K562 (cell line): ENCODE data around the gene TP53I3. TPM values are rescaled to one million over a fixed set of nuclear protein-coding genes. Genes with fewer than 3 reads are reported as not detected.

ENCODE experiments used
- ATAC-seq: fragments of 200-7000 bp; cut with Tn5 transposase; 3 replicates; pipeline ENCODE4 v1.9.1; 2020; ENCODE audit warnings: moderate library complexity
- BruUV-seq: library from RNA; stranded (reverse); fragments of 400-500 nt; replicated peaks from 2 replicates; lab custom pipeline; 2021; lab: Mats Ljungman, UMichigan
- CTCF ChIA-PET: fragments of 300-600 bp; formaldehyde crosslinking; extraction: SDS; loops from one replicate; lab custom pipeline; 2021; ENCODE audit warnings: low intra/inter-chr PET ratio; lab: Yijun Ruan, JAX
- POLR2A ChIA-PET: fragments of 300-600, 350-650 bp; sonication (Branson Sonifier 250); formaldehyde crosslinking; extraction: SDS; loops from one replicate; lab custom pipeline; 2021; ENCODE audit warnings: antibody characterized with exemption, inconsistent platforms; lab: Yijun Ruan, JAX
- DNase-seq, 4 experiments: peaks; one replicate each; pipeline versions ENCODE4 v3.0.0 to v3.0.0-alpha.2; 2011 to 2018; ENCODE audit warnings: low spot score in 3 of 4, mixed read lengths in 3 of 4; ENCODE audit errors: extremely low read depth in 1 of 4
- FAIRE-seq: peaks from 2 replicates; lab custom pipeline; 2011; peaks lifted over from hg19 to GRCh38; lab: Jason Lieb, UNC
- H2AFZ ChIP-seq: 2 replicates; pipeline ENCODE4 v1.6.0; 2011; ENCODE audit warnings: low read depth, low read length, control low read depth, inconsistent platforms
- H3K27ac ChIP-seq: fragments of 200-600 bp; 3 replicates; pipeline ENCODE4 v1.8.0; 2011; ENCODE audit warnings: low read depth, mild to moderate bottlenecking, control low read depth, inconsistent platforms, low read length, moderate library complexity, mixed read lengths; ENCODE audit errors: extremely low read depth
- H3K27me3 ChIP-seq, 2 experiments: fragments of 300-600 bp in 1 of 2; 2 replicates in 1 of 2; 3 replicates in 1 of 2; pipeline versions ENCODE4 v1.6.0 to v1.8.0; 2011; ENCODE audit warnings: inconsistent platforms in 2 of 2, low read length in 2 of 2, mild to moderate bottlenecking in 1 of 2, mixed read lengths in 1 of 2, moderate library complexity in 1 of 2; ENCODE audit not compliant: control insufficient read depth in 2 of 2, insufficient read depth in 2 of 2
- H3K36me3 ChIP-seq: fragments of 300-600 bp; 3 replicates; pipeline ENCODE4 v1.8.0; 2011; ENCODE audit warnings: mild to moderate bottlenecking, low read length, inconsistent platforms; ENCODE audit not compliant: control insufficient read depth, insufficient read depth
- H3K4me1 ChIP-seq, 2 experiments: fragments of 200-600 bp in 1 of 2; replicated peaks in 1 of 2; 2 replicates in 1 of 2; 3 replicates in 1 of 2; pipeline versions ENCODE4 v1.5.1 to v1.8.0; 2011; ENCODE audit warnings: inconsistent platforms in 2 of 2, low read length in 2 of 2, mild to moderate bottlenecking in 1 of 2, mixed read lengths in 1 of 2, moderate library complexity in 1 of 2; ENCODE audit not compliant: control insufficient read depth in 2 of 2, insufficient read depth in 2 of 2
- H3K4me2 ChIP-seq: 2 replicates; pipeline ENCODE4 v1.6.1; 2011; ENCODE audit warnings: low read length, control low read depth, inconsistent platforms, mixed read lengths; ENCODE audit not compliant: insufficient read depth
- H3K4me3 ChIP-seq: fragments of 200-600 bp; sonication (generic), shearing (Covaris generic); 2 replicates; pipeline ENCODE4 v1.5.1; 2016; ENCODE audit warnings: control low read depth, inconsistent platforms
- H3K79me2 ChIP-seq: fragments of 200-600 bp; 3 replicates; pipeline ENCODE4 v1.8.0; 2011; ENCODE audit warnings: low read length, inconsistent platforms; ENCODE audit not compliant: control insufficient read depth, insufficient read depth
- H3K9ac ChIP-seq, 2 experiments: 2 replicates each; pipeline versions ENCODE4 v1.6.0 to v1.6.1; 2011; ENCODE audit warnings: low read depth in 2 of 2, low read length in 2 of 2, control low read depth in 1 of 2, inconsistent platforms in 1 of 2, mild to moderate bottlenecking in 1 of 2, mixed read lengths in 1 of 2; ENCODE audit not compliant: insufficient read depth in 1 of 2
- H3K9me1 ChIP-seq: one replicate; pipeline ENCODE4 v1.6.0; 2011; ENCODE audit warnings: inconsistent platforms, mild to moderate bottlenecking, low read length, moderate library complexity; ENCODE audit not compliant: control insufficient read depth, insufficient read depth
- H3K9me3 ChIP-seq: replicated peaks from 2 replicates; pipeline ENCODE4 v1.5.1; 2011; ENCODE audit warnings: low read depth, low read length, inconsistent platforms; ENCODE audit not compliant: control insufficient read depth, insufficient read depth
- H4K20me1 ChIP-seq: replicated peaks from 2 replicates; pipeline ENCODE4 v1.6.1; 2011; ENCODE audit warnings: low read length, inconsistent platforms, mixed read lengths; ENCODE audit not compliant: control insufficient read depth, insufficient read depth
- ELF2 ChIP-seq: fragments of 250-450 bp; sonication (Bioruptor Pico); IDR thresholded peaks from 2 replicates; pipeline ENCODE4 v1.5.0; 2021; ENCODE audit warnings: mild to moderate bottlenecking
- HINFP ChIP-seq: fragments of 450-650 bp; conservative IDR thresholded peaks from 2 replicates; pipeline ENCODE4 v1.6.1; 2016; ENCODE audit warnings: missing genetic modification characterization, low read depth, mild to moderate bottlenecking, control low read depth, missing compliant biosample characterization
- MLLT1 ChIP-seq, 2 experiments: fragments of 450-650 bp; IDR thresholded peaks; 2 replicates each; pipeline ENCODE4 v1.6.1; 2016
- MYNN ChIP-seq, 2 experiments: sonication (generic); formaldehyde crosslinking in 1 of 2; IDR thresholded peaks; 2 replicates each; pipeline versions ENCODE4 v1.5.0 to v1.6.1; 2016 to 2020; ENCODE audit warnings: antibody characterized with exemption in 1 of 2, missing genetic modification reagents in 1 of 2
- NCOA1 ChIP-seq: fragments of 450-650 bp; IDR thresholded peaks from 2 replicates; pipeline ENCODE4 v1.6.1; 2016; ENCODE audit warnings: low read depth
- TAL1 ChIP-seq: fragments of 450-650 bp; IDR thresholded peaks from 2 replicates; pipeline ENCODE4 v1.6.1; 2016; ENCODE audit warnings: mild to moderate bottlenecking
- WGBS: fragments of 100-300 bp; shearing (Covaris generic); methylation state at CpG from one replicate; pipeline ENCODE4 v1.1.6; 2016; ENCODE audit warnings: low coverage, mixed read lengths; ENCODE audit not compliant: insufficient coverage; ENCODE audit errors: missing lambda C conversion rate; 5-methylcytosine and 5-hydroxymethylcytosine counted together
- in situ Hi-C: fragments of 300-500 bp; cut with MboI; formaldehyde crosslinking; loops from 4 replicates; pipeline ENCODE4 v1.15.0; 2018; ENCODE audit warnings: inconsistent platforms, mixed read lengths
- intact Hi-C: fragments of 100-400 bp; cut with micrococcal nuclease; formaldehyde crosslinking; loops from 2 replicates; pipeline ENCODE4 v1.14.2; 2022
- polyA plus RNA-seq, 8 experiments: library from polyadenylated mRNA; depleted of rRNA in 4 of 8; stranded (reverse) in 5 of 8; unstranded in 3 of 8; fragments of >200 nt; fragmentation: Nextera tagmentation in 2 of 8; fragmentation: Illumina TruSeq in 1 of 8; extraction: Ambion mirVana in 2 of 8; extraction: Trizol in 1 of 8; gene quantifications; 2 replicates each; pipeline versions ENCODE4 v1.2.1 to v1.2.3, GENCODE V29; 2011 to 2014; ENCODE audit warnings: inconsistent platforms in 1 of 8, missing spikeins in 1 of 8
- total RNA-seq, 7 experiments: library from RNA; depleted of rRNA in 6 of 7; stranded (reverse); fragments of >200 nt in 6 of 7; fragmentation: Illumina TruSeq in 2 of 7; extraction: Trizol in 2 of 7; gene quantifications; 2 replicates each; pipeline versions ENCODE4 v1.2.1 to v1.2.3, GENCODE V29; 2011 to 2021; ENCODE audit warnings: low replicate concordance in 1 of 7

The TP53I3 gene
- total and polyA plus RNA-seq, 9 of the 15 experiments (the other 6 are each of a cell fraction or from before 2014, with no cell fraction given): 0.65 to 9.5 (median 5.6) TPM

GRCh38 chr2:24065341-24065740, 19.3 kb downstream of the TP53I3 start:
- H3K9me3 ChIP-seq: no peaks in the 10 kb centered on the region
- H3K4me2 ChIP-seq: no peak overlapping the region
- H3K36me3 ChIP-seq: peaks cover 41% of the 10 kb centered on the region; the same call in 2 of the 3 replicates
- ATAC-seq (no peak), FAIRE-seq (no peak), DNase-seq (no peak)
- ChIA-PET CTCF (no interaction called here), POLR2A (interaction anchor here (1.7 to 3.3 kb wide), 3 partner anchors 11 to 19 kb away, joined by 5 to 11 read pairs (median 6); partner anchors contain the start of gene SF3B6)
- in situ Hi-C loops: no loop called here
- no peak overlapping the region for H3K27ac ChIP-seq
- H3K4me1 ChIP-seq: no peaks in the 10 kb centered on the region
- no peaks in the 10 kb centered on the region for H3K9me1 ChIP-seq
- no peaks in the 10 kb centered on the region for H3K27me3 ChIP-seq
- no peak overlapping the region for H3K4me3 ChIP-seq
- 22% methylated on average over 2 of the region's 2 CpGs for WGBS
- intact Hi-C loops: no loop called here
- TF ChIP-seq MYNN (IDR thresholded peaks at IDR 0.05) (no peak), MYNN (CRISPR knock-in tag; IDR thresholded peaks at IDR 0.05) (no peak), NCOA1 (no peak), MLLT1 (IDR thresholded peaks at IDR 0.05) (no peak), TAL1 (no peak), HINFP (tag) (no peak), ELF2 (CRISPR knock-in tag) (no peak)
- no peak overlapping the region for H3K9ac ChIP-seq
- no TSS peak for BruUV-seq
- H2AFZ ChIP-seq: no peak overlapping the region
- 0 out of 3 replicates have a peak, but pooled peaks cover 4% of the 10 kb centered on the region for H3K79me2 ChIP-seq
- H4K20me1 ChIP-seq: no peaks in the 10 kb centered on the region
